Karpas-422 (cell line): Measurements from ENCODE around the gene TRABD. TPM values are rescaled to one million over a fixed set of nuclear protein-coding genes. Genes with fewer than 3 reads are reported as not detected.

Source experiments
- DNase-seq: peaks from one replicate; pipeline ENCODE4 v3.0.0-alpha.2; 2015
- H2AFZ ChIP-seq: fragments of 200-600 bp; sonication (generic); 2 replicates; pipeline ENCODE4 v1.6.1; 2014; ENCODE audit warnings: antibody characterized with exemption, low read length, mixed read lengths
- H3K27ac ChIP-seq: fragments of 200-600 bp; sonication (generic); 2 replicates; pipeline ENCODE4 v1.5.1; 2014; ENCODE audit warnings: mild to moderate bottlenecking, low read length, moderate library complexity
- H3K27me3 ChIP-seq: fragments of 200-600 bp; sonication (generic); 2 replicates; pipeline ENCODE4 v1.6.1; 2014; ENCODE audit warnings: low read length, mixed read lengths
- H3K36me3 ChIP-seq: fragments of 200-600 bp; sonication (generic); 2 replicates; pipeline ENCODE4 v1.6.1; 2014; ENCODE audit warnings: low read length, mixed read lengths; ENCODE audit not compliant: insufficient read depth
- H3K4me1 ChIP-seq: fragments of 200-600 bp; sonication (generic); 2 replicates; pipeline ENCODE4 v1.6.1; 2014; ENCODE audit warnings: mild to moderate bottlenecking, low read length, mixed read lengths
- H3K4me2 ChIP-seq: fragments of 200-600 bp; sonication (generic); 2 replicates; pipeline ENCODE4 v1.6.1; 2014; ENCODE audit warnings: low read length, low read depth, mild to moderate bottlenecking; ENCODE audit not compliant: poor library complexity, severe bottlenecking
- H3K4me3 ChIP-seq: fragments of 200-600 bp; sonication (generic); 2 replicates; pipeline ENCODE4 v1.5.1; 2014; ENCODE audit warnings: mild to moderate bottlenecking, antibody characterized with exemption, low read length, mixed read lengths
- H3K79me2 ChIP-seq: fragments of 200-600 bp; sonication (generic); 2 replicates; pipeline ENCODE4 v1.6.1; 2014; ENCODE audit warnings: mild to moderate bottlenecking, low read length, mixed read lengths
- H3K9ac ChIP-seq: fragments of 200-600 bp; sonication (generic); 2 replicates; pipeline ENCODE4 v1.6.0; 2014; ENCODE audit warnings: low read length
- H3K9me2 ChIP-seq: fragments of 200-600 bp; sonication (generic), shearing (Covaris generic); replicated peaks from 2 replicates; pipeline ENCODE4 v1.6.0; 2014; ENCODE audit warnings: mild to moderate bottlenecking, low read length, moderate library complexity; ENCODE audit not compliant: insufficient read depth
- H3K9me3 ChIP-seq: fragments of 300-700, 200-600 bp; sonication (generic); 2 replicates; pipeline ENCODE4 v1.6.1; 2014; ENCODE audit warnings: low read length, mixed read lengths
- H4K20me1 ChIP-seq: fragments of 200-600 bp; sonication (generic); 2 replicates; pipeline ENCODE4 v1.6.1; 2014; ENCODE audit warnings: mild to moderate bottlenecking, antibody characterized with exemption, low read length, low read depth; ENCODE audit not compliant: insufficient read depth
- total RNA-seq: library from RNA; depleted of rRNA; stranded (reverse); fragments of >200 nt; shearing (Covaris generic); gene quantifications from 2 replicates; pipeline ENCODE4 v1.2.3, GENCODE V29; 2014; ENCODE audit warnings: low replicate concordance

The TRABD gene
- total RNA-seq, 1 experiment from 2014 or later = 46.7 TPM

GRCh38 chr22:50205781-50206569 is 20.3 kb downstream of the TRABD start:
- peak overlapping the region; percentile 30 for H3K4me2 ChIP-seq
- H4K20me1 ChIP-seq = peaks cover 7% of the 10 kb centered on the region; the same call in 1 of the 2 replicates
- peak overlapping the region; percentile 87 for H3K27ac ChIP-seq
- peaks cover 13% of the 10 kb centered on the region; the same call in 1 of the 2 replicates for H3K36me3 ChIP-seq
- no peak for DNase-seq
- peaks cover 75% of the 10 kb centered on the region for H3K4me1 ChIP-seq
- no peak overlapping the region; the same call in 1 of the 2 replicates for H3K4me3 ChIP-seq
- H3K9me2 ChIP-seq = no peaks in the 10 kb centered on the region
- H3K9me3 ChIP-seq = no peaks in the 10 kb centered on the region
- H3K9ac ChIP-seq = 0 out of 2 replicates have a peak overlapping the region, but pooled peaks have one; percentile 42
- no peaks in the 10 kb centered on the region for H3K27me3 ChIP-seq
- peaks cover 40% of the 10 kb centered on the region for H3K79me2 ChIP-seq
- no peak overlapping the region for H2AFZ ChIP-seq

GRCh38 chr22:50206599-50206998 is 20.9 kb downstream of the TRABD start:
- Histone ChIP-seq H3K4me1 (peaks cover 75% of the 10 kb centered on the region), H3K27me3 (no peaks in the 10 kb centered on the region), H3K79me2 (peaks cover 41% of the 10 kb centered on the region), H3K9me2 (no peaks in the 10 kb centered on the region), H3K36me3 (peaks cover 18% of the 10 kb centered on the region; the same call in 1 of the 2 replicates), H2AFZ (no peak overlapping the region), H3K9me3 (no peaks in the 10 kb centered on the region), H4K20me1 (peaks cover 7% of the 10 kb centered on the region; the same call in 1 of the 2 replicates), H3K27ac (peak overlapping the region; percentile 87), H3K9ac (peak overlapping the region; percentile 42), H3K4me2 (peak overlapping the region; percentile 30), H3K4me3 (no peak overlapping the region; the same call in 1 of the 2 replicates)
- DNase-seq = peak; percentile 70

- no peaks in the 10 kb centered on the region for H3K9me2 ChIP-seq
- no peak overlapping the region for H2AFZ ChIP-seq
- H3K9me3 ChIP-seq = no peaks in the 10 kb centered on the region
- peak overlapping the region; percentile 87 for H3K27ac ChIP-seq
- peak overlapping the region; percentile 30 for H3K4me2 ChIP-seq
- peaks cover 11% of the 10 kb centered on the region; the same call in 1 of the 2 replicates for H4K20me1 ChIP-seq
- peak; percentile 92 for DNase-seq
- H3K4me3 ChIP-seq = no peak overlapping the region; the same call in 1 of the 2 replicates
- peaks cover 70% of the 10 kb centered on the region for H3K4me1 ChIP-seq
- H3K9ac ChIP-seq = peak overlapping the region; percentile 42
- peaks cover 24% of the 10 kb centered on the region; the same call in 1 of the 2 replicates for H3K36me3 ChIP-seq
- H3K79me2 ChIP-seq = peaks cover 38% of the 10 kb centered on the region
- H3K27me3 ChIP-seq = no peaks in the 10 kb centered on the region
Measured at GRCh38 chr22:50207383-50208140, 21.8 kb downstream of the TRABD start.

DNA sequence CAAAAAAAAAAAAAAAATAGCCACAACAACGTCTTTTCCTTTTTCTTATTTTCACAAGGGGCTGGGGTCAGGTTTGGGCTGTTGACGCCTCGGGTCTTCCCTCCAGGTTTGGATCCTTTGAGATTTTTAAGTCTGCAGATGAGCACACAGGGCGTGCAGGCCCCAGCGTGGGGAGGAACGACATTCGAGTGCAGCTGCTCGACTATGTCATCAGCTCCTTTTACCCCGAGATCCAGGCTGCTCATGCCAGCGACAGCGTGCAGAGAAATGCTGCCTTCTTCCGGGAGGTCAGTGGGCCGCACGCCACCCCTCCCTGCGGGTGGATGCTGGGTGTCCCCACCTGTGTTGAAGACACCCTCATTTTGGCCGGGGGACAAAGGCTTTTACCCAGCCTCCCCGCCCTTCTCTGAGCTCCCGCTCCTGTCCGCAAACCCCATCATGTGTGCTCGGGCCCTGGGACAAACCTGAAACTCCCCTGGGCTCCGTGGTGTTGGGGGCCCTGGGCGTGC is 22.8 kb downstream of the TRABD start:
- H3K27me3 ChIP-seq = no peaks in the 10 kb centered on the region
- no peak overlapping the region for H3K4me3 ChIP-seq
- H3K36me3 ChIP-seq = peaks cover 27% of the 10 kb centered on the region; the same call in 1 of the 2 replicates
- H3K79me2 ChIP-seq = peaks cover 36% of the 10 kb centered on the region
- DNase-seq = no peak
- no peak overlapping the region for H2AFZ ChIP-seq
- H3K4me1 ChIP-seq = peaks cover 61% of the 10 kb centered on the region
- no peak overlapping the region for H3K9ac ChIP-seq
- H3K27ac ChIP-seq = peak overlapping the region; percentile 87
- no peak overlapping the region for H3K4me2 ChIP-seq
- H3K9me2 ChIP-seq = no peaks in the 10 kb centered on the region
- no peaks in the 10 kb centered on the region for H3K9me3 ChIP-seq
- H4K20me1 ChIP-seq = peaks cover 11% of the 10 kb centered on the region; the same call in 1 of the 2 replicates

DNA sequence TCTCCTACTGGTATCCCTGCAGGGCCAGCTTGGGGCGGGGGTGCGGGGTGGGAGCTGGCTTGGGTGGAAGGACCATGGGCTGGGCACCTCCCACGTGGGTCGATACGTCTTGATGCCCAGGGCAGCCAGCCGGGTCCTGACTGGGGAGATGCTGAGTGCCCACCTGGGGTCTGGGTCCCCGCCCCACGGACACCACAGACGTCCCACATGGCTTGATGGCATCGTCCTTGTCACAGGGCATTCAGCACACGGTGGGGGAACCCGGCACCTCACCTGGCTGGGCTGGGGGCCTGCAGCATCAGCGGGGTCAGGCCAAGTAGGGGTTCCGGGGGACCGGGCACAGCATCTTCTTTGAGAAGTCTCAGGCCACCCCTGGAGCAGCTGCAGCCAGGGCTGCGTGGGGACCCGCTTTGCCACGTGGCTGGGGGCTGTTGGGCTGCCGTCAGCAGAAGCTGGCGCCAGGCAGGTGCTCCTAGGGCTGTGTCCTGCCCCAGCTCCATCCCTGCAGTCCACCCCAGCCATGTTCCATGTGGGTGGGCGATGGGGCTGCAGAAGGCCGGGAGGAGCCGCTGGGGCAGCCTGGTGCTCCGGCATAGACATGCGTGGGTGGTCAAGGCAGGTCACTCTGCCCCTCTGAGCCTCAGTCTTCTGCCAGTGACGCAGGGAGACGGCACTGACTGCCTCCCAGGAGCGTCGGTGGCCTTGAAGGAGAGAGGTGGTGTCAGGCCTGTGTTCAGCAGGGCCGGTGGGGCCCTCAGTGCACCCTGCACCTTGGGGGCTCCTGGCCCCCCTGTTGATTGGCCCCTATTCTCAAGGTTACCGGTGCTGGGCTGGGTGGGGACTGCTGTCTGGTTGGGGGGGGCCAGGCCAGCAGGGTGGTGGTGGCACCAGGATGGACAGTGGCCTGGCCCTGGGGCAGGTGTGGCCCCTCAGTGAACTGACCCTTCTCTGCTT is 23.5 kb downstream of the TRABD start:
- peak overlapping the region; percentile 87 for H3K27ac ChIP-seq
- H3K9ac ChIP-seq = peak overlapping the region; percentile 45
- no peaks in the 10 kb centered on the region for H3K9me3 ChIP-seq
- no peak overlapping the region for H2AFZ ChIP-seq
- H3K79me2 ChIP-seq = peaks cover 36% of the 10 kb centered on the region
- H4K20me1 ChIP-seq = peaks cover 11% of the 10 kb centered on the region; the same call in 1 of the 2 replicates
- no peaks in the 10 kb centered on the region for H3K27me3 ChIP-seq
- no peak overlapping the region for H3K4me3 ChIP-seq
- H3K36me3 ChIP-seq = peaks cover 30% of the 10 kb centered on the region; the same call in 1 of the 2 replicates
- H3K4me1 ChIP-seq = peaks cover 55% of the 10 kb centered on the region
- H3K4me2 ChIP-seq = no peak overlapping the region
- H3K9me2 ChIP-seq = no peaks in the 10 kb centered on the region
- DNase-seq = no peak

GRCh38 chr22:50209893-50210292 is 24.2 kb downstream of the TRABD start:
- Histone ChIP-seq H3K27ac (peak overlapping the region; percentile 87), H3K27me3 (no peaks in the 10 kb centered on the region), H3K9ac (peak overlapping the region; percentile 45), H4K20me1 (peaks cover 14% of the 10 kb centered on the region; the same call in 1 of the 2 replicates), H3K4me2 (no peak overlapping the region), H3K79me2 (peaks cover 39% of the 10 kb centered on the region), H3K9me2 (no peaks in the 10 kb centered on the region), H3K36me3 (peaks cover 32% of the 10 kb centered on the region; the same call in 1 of the 2 replicates), H2AFZ (no peak overlapping the region), H3K4me1 (peaks cover 51% of the 10 kb centered on the region), H3K9me3 (no peaks in the 10 kb centered on the region), H3K4me3 (no peak overlapping the region)
- peak; percentile 89 for DNase-seq

DNA sequence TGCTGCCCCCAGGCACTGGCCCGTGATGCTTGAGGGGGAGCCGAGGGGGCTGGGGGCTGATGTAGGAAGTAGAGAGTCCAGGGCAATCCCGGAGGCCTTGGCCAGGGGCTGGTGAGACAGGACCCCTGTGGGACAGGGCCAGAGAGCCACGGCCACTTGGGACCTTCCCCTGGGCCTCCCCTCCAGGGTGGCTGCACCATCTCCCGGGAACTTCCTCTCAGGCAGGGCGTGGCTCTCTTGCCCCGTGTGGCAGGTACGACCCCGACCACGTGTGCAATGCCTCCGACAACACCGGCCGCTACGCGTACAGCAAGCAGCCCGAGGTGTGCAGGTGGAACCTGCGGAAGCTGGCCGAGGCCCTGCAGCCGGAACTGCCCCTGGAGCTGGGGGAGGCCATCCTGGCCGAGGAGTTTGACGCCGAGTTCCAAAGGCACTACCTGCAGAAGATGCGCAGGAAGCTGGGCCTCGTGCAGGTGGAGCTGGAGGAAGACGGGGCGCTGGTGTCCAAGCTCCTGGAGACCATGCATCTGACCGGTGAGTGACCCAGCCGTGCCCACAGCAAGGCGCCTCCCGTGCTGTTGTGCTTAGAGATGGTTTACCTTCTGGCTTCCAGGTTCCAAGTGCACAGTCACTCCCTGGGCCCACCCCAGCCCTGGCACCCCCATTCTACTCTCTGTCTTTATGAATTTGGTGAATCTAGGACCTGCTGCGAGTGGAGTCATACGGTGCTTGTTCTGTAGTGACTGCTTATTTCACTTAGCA is 24.8 kb downstream of the TRABD start:
- Histone ChIP-seq H3K27ac (peak overlapping the region; percentile 87; the same call in 1 of the 2 replicates), H3K4me3 (no peak overlapping the region), H3K4me2 (no peak overlapping the region), H3K4me1 (peaks cover 45% of the 10 kb centered on the region), H3K9me3 (no peaks in the 10 kb centered on the region), H2AFZ (no peak overlapping the region), H3K9ac (no peak overlapping the region), H3K9me2 (no peaks in the 10 kb centered on the region), H3K27me3 (no peaks in the 10 kb centered on the region), H3K36me3 (peaks cover 34% of the 10 kb centered on the region; the same call in 1 of the 2 replicates), H4K20me1 (peaks cover 17% of the 10 kb centered on the region; the same call in 1 of the 2 replicates), H3K79me2 (peaks cover 43% of the 10 kb centered on the region)
- no peak for DNase-seq
